D341Med (cell line): ENCODE data around the gene PHC2.
A peak's percentile ranks its signal among the peaks of the same experiment; 100 is the strongest.

Source experiments
- DNase-seq: peaks from one replicate; pipeline ENCODE4 v3.0.0; 2012; ENCODE audit warnings: low spot score

PHC2 gene

DNA sequence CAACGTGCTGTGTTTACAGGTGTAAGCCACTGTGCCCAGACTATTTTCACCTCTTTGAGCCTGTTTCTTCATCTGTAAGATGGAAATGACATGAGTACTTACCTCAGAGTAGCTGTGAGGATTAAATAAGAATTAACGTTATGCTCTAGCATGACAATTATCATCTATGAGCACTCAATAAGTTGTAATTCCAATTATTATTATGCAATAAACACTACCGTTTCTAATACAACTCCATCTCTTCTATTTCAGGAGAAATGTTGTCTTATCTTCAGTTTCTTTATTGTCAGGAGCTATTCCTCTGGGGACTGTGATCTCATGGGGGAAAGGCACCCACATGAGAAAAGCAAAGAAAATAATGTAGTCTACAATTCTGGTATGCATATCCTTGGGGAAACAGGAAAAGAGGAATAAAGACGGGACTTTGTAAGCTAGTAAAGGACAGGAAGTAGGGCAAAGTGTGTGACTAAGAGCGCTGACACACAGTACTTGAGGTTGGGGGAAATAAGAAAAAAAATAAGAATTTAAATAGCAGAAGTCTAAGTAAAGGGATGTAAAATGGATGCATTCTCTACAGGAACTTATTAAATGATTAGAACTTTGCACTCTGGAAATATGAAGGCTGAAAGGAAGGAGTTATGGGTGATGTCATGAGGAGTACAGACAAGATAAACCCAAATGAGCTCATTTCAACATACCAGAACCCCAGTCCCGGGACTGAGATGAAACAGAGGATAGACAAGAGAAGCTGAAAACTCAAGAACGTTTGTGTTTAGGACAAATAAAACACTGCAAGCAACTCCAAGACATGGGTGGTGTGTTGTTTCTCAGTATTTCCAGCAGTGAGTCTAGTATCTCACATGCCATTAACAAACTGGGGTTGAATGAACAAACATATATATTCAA is 9.8 kb downstream of the PHC2 start:
- no peak for DNase-seq

DNA sequence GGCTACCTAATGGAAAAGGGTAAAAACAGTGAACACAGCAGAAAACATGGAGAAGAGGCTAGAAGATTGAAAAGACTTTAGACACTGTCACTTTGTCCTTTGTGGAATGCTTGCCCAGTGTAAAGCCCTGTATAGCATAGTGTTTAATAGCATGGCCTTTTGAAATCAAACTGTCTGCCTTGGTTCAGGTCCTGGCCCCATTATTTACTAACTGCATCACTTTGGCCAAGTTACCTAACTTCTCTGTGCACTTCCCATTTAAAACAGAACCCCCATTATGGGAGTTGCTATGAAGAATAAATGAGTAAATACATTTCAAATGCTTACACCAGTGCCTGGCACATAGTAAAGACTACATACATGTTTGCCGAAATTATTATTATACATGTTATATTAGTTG is 12.1 kb downstream of the PHC2 start:
- DNase-seq = no peak

DNA sequence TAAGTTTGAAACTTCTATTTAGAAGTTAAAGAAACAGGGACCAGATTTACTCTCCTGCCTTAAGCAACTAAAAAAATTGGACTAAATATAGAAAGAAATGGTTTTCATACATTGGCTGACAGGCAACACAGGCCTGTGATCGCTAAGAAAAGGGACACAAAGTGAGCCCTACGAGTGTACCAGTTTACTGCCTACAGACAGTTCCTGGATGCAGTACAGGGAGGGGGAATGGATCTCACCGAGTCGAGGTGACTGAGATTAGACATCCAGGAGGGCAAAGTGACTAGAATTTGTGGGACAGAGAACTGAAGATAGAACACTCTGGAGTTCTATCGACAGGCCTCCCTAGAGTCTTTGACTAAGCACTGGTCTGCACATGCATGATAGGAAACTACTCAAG is 16.0 kb downstream of the PHC2 start:
- DNase-seq = no peak

DNA sequence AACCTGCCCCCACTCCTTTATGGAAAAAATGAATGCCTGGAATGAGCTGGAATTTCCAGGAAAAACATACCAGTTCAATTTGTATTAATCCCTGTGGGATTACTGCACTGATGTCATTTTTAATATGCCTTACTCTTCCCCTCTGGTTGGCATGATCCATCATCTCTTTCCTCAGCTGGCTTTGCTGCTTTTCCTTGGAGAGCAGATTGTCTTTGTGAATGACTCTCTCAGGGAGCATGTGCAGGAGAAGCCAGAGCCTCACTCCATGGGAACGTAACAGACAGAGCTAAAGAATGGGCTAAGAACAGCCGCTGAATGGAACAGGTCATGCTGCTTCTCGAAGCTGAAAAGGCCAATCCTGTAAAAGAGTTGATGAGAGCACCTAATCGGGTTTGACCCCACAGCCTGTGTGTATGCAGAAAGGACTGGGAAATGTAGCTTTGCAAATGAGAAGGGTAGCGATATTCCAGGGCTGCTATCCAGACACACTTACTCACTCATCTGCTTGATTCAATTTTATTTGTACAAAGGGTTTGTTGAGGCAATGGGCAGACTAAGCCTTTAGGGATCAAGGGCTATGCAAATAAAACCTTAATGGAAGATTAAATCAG is 20.7 kb downstream of the PHC2 start:
- peak; percentile 54 for DNase-seq

DNA sequence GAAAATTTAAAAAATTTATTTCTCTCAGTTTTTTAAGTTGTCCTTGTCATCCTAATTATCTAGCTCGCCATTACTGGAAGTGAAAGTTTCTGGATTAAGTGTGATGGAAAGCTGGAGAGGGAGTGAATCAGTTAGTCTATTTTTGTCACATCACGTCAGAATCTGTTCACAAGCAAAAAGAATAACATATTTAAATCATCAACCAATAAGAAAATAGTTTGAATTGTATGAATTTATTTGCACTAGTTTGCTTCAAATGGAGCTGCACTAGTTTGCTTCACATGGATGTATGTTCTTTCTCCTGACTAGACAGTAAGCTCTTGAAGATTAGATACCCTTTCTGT is 22.8 kb downstream of the PHC2 start:
- DNase-seq = no peak

DNA sequence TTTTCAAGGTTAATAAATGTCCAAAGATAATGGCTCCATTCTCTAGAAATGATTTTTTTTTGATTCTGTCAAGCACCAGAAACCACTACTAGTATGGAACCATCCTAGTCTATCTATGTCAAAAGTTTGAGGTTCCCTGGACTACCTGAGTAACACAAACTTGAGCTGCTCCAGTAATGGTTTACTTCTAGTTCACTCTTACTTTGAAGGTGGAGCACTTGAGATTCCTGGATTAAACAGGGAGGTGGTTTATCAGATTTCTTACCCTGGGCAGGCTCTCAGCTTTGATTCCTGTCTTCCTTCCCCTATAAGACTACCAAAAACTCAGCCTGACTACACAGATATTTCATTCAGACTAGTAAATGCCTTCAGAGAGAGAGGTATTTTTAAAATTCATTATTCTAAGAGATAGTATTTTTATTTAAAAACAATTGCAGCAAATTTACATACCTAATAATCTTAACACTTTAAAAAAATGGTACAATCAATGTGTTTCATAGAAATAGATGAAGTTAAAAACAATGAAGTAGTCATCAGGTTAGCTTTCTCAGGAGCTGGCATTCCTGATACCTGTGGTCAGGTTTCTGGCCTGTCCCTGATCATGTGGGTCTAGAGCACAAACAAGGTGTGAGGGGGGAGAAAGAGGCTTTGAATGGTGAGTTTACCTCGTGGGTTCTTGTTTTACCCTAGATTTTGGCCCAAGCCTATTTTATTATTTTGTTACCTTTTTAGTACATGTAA is 23.4 kb downstream of the PHC2 start:
- DNase-seq = no peak

DNA sequence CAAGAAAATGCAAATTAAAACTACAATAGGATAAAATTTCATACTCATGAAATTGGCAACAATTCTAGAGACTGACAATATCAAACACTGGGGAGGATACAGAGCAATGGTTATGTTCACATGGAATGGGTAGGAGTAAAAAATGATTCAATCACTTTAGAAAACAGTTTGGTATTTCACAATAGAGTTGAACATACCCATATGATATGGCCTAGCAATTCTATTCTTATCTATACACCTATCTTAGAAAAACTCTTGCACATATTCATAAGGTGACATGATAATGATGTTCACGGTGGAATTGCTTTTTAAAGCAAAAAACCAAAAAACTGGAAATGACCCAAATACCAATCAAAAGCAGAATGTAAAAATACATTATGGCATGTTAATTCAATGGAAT is 28.7 kb downstream of the PHC2 start:
- no peak for DNase-seq

DNA sequence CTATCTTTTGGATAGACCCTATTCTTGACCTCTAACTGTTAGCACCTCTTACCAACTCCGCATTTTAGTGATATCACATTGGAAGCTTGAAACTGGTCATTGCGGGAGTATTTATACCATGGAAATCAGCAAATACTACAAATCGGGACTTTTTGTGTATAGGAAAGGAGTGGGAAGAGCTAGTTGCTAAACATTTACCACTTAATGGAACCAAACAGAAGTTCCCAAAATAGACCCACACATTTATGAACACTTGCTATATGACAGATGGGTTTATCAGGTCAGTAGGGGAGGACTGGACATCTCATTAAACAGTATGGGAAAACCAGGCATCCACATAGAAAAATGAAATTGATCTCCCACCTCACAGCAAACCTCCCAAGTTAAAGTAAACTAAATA is 29.4 kb downstream of the PHC2 start:
- DNase-seq = no peak

DNA sequence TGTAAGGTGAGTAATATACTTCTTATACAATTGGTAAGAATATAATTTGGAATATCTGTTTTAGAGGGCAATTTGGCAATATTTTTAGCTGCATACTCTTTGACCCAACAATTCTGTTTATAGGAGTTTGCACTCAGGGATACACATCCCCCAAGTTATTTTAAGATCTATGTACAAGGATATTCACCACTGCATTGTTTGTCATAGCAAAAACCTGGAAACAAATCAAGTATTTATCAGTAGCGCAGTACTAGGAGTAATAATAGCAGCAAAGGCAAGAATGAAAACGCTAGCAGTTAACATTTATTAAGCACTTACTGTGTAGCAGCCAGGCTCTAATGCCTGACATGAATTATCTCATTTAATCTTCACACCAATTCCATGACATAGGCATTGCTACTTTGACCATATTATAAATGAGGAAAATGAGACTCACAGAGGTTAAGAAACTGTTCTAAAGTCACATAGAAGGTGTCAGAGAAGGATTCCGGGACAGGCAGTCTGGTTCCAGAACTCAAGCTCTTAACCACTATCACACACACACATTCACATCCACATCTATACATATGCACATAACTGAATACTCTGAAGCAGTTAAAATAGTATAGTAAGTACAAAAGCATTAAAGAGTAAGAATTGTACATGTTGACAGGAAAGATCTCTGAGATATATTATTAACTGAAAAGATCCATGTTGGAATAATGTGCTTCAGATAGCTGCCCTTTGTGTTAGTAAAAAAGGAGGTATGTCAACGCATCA is 30.6 kb downstream of the PHC2 start:
- no peak for DNase-seq

DNA sequence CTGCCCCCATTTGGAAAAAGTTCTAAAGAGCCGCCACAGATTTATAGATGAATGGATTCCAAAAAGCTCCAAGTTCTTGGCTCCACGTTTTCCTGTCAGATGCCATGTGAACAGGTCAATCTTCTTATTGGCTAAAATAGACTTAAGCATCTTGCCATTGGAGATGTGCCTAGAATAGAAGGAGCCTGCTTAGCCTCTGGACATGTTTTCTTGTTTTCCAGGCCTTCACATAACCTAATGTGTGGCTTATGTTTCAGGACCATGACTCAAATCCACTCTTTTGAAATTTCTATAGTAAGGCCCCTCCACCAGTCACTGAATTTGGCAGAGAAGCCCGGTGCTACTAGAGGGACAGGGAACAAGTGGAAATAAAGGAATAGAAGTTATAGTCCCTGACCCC is 31.5 kb downstream of the PHC2 start:
- DNase-seq = no peak

DNA sequence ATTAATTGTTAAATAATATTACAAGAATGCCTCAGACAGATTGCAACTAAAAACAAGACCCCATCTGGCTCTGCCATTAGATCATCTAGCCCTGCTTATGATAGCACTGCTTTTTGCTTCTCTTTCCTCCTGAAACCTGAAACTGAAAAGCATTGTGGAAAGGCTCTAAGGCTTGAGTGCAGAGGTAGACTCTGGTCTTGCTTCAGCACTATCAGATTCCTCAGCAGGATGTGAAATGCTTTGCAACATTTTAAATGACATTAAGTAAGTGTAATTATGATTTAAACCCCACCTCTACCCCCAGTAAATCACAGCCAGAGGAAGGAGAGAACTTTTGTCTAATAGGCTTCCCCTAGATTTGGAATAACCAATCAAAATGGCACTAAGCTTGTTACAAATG is 32.9 kb downstream of the PHC2 start:
- DNase-seq = no peak

DNA sequence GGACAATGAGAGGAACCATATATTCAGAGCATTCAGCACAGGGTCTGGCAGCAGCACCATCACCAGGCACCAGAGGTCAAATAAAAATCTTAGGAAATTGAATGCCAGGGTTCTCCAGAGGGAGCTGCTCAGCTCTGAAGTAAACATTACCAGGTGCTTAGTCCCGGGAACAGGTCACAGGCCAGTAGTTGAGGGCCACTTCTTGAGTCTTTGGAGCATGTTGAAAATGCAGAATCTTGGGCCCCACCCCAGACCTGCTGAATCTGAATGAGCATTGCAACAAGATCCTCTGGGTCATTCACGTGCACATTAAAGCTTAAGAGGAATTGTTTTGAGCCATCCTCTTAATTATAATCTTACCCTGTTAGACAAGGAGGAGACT is 33.8 kb downstream of the PHC2 start:
- no peak for DNase-seq

DNA sequence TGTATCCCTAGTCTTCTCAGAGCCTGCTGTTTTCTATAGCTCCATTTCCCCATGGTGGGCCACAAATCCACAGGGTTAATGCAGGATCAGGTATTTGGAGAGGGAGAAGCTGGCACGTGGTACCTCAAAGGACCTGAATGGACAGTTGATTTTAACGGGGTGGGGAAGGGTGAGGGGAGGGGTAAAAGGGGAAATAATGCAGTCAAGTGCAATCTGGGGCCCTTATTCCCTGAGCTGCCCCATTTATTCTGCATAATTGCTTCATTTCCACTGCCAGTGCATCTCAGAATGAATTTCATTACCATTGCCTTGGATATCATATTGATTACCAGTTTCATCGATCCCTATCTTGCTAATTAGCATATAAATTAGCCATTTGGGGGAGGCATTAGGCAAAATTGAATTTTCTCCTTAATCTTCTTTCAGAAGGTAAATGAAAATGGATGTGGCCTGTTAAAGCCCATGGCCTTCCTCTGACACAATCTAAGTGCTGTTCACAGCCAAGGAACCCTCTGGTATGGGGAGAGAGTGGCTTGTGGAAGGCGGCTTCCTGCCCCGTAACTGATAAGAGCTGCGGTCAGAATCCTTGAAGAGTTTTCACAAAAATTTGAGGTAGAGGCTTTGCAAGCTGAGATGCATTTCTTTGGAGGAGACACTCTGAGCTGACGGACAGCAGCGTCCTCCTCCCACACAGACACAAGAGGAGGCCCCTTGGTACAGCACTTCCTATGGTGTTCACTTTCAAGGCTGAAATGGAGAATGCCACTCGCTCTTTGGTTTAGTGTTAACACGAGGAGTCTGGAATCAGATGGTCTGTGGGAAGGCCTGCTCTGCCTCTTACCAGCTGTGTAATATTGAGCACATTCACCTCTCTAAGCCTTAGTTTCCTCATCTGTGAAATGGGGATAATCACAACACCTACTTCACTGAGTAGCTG is 34.4 kb downstream of the PHC2 start:
- DNase-seq = no peak

DNA sequence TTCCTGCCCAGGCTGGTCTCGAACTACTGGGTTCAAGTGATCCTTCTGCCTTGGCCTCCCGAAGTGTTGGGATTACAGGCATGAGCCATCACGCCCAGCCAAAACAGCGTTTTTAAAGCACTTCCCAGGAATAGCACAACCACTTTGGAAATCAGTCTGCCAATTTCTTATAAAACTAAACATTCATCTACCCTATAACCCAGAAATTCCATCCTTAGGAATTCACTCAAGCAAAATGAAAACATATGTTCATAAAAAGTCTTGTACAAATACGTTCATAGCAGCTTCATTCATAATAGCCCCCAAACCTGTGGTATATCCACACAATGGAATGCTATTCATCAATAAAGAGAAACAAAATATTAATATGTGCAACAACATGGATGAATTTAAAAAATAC is 36.1 kb downstream of the PHC2 start:
- DNase-seq = no peak

DNA sequence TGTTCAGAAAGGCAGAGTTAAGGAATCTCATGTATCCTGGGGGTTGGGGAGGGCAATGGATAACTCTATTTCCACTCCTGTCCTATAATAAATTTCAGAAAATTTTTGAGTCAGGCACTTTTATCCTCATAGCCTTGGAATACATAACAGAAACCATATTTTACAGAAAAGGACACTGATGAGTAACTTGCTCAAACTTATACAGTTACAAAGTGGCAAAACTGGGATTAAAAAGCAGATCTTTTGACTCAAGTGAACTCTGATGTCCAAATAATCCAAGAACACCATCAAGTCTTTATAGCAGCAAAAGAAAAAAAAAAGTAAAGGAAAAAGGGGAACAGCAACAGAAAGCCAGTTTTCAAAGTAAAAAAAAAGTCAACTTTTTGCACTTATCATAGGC is 36.9 kb downstream of the PHC2 start:
- no peak for DNase-seq

DNA sequence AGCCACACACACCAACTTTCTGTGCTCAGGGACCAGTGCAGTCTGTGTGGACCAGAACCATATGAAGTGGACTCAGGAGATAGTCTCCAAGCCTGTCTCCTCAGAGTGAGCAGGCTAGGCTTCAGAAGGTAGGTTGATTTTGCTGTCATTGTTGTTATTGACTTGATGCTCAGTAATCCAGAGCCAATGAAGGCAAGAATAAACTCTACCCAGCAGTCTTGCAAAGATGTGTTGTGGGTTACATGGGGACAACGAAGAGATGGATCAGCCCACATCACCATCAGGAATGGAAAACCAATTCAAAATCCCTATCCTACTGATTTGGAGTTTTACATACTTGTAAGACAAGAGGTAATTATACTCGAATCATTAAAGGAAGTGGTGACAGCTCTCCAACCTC is 37.4 kb downstream of the PHC2 start:
- DNase-seq = no peak

DNA sequence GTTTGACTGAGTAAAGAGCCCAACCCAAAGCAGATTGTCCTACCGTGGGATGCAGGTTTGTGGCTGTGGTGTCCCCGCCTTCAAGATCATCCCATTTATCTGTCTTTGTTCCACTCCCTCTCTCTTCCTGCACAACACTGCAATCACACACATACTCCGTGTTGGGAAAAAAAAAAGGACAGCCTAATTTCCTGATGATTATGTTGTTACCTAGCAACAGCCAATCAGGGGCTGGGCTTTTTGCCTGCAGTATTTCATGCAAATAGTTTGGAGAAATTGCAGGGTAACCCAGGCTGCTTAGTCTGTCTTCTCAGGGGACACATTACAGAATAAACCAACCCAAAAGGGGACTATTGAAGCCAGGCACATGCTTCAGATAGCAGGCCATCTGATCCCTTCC is 38.3 kb downstream of the PHC2 start:
- DNase-seq = no peak

DNA sequence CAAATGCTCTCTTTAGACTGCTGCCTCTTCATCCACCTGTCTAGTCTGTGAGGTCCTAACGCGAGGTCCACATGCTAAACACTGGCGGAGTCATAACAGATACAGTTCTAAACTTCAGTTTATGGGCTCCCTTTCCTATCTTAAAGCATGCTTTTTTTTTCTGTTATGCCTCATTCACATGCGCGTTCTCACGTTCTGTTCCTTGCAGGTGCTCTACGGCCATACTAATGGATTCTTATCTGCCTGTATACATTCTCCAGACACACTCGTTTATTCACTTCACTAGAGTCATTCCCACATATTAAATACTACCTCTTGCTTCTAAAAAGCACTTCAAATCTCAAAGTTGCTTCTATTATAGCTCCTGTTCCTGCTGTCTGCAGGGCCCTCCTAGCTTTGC is 38.7 kb downstream of the PHC2 start:
- no peak for DNase-seq

DNA sequence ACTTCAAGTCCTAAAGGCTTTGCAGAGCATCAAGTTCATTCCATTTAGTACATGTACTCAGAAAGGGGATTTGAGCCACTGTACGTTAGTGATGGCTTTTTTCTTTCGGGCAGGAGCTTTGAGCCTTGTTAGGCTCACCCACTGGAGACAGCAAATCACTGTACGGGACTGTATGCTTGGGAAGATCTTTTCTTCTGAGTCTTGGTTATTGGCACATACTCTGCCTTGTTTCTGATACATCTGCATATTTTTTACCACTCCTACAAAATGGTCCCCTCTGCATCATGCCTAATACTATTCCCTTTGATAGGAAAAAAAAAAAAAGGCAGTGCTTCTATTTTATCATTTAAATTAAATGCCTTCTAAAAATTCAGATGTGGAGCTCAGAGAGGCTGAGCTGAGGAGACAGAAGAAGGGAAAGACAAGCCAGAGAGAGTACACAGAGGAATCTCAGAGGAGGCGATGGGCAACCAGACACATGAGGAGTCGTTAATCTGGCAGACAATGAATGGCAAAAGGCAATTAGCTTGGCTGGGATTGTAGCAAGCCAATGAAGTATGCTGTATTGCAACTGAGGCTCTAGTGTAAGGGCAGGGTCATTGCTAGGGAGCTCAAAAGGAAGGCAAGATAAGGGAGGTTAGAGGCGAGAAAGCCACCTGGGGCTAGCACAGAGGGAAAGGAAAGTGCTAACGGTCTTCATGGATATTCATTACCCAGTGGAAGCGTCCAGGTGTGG is 39.4 kb downstream of the PHC2 start:
- no peak for DNase-seq

DNA sequence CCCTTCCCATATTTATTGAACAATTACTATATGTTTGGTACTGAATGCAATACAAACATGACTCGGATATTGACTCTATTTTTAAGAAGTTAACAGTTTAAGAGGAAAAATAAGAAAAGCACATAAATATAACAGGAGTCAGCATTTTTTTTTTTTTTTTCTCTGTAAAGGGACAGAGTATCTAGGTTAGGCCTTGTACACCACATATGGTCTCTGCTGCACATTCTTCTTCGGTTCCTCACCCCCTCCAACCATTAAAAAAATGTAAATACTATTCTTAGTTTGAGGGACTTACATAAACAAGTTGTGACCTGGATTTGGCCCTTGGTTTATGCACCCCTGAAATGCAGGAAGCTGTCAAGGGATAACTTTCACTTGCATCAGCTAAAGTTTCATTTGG is 40.4 kb downstream of the PHC2 start:
- DNase-seq = no peak
